Measurements from ENCODE around the gene ZSWIM4. TPM values are rescaled to one million over a fixed set of nuclear protein-coding genes. Genes with fewer than 3 reads are reported as not detected.

ZSWIM4 gene
- total and polyA plus RNA-seq, 2 experiments from 2014 or later: 5.4 to 42.3 TPM

DNA sequence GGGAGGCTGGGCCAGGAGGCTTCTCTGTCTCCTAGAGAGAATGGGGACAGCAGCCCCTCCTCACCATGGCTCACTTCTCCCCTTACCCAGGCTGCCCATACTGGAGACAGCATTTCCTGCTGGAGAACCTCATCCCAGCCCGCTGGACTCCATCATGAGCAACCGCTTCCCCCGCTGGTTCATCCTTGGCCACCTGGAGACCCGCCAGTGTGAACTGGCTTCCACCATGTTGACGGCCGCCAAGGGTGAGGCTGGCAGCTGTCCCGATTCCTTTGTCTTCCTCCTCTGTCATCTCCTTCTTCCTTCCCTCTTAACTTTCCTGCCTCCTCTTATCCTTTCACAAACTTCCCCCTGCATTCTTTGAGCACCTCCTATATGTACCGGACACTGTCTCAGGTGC, 28.0 kb downstream of the ZSWIM4 start:
- Histone ChIP-seq H4K20me1 (replicated peaks; ENCODE audit: insufficient read depth) (peaks cover 12% of the 10 kb centered on the region), H3F3A (replicated peaks; ENCODE audit: low read depth) (peaks cover 14% of the 10 kb centered on the region; the same call in 1 of the 2 replicates), H2AFZ (no peak overlapping the region), H3K9me2 (ENCODE audit: insufficient read depth) (no peaks in the 10 kb centered on the region), H3K36me3 (ENCODE audit: insufficient read depth) (peaks cover 12% of the 10 kb centered on the region; the same call in 1 of the 2 replicates), H3K27me3 (ENCODE audit: insufficient read depth) (no peaks in the 10 kb centered on the region), H3K4me2 (no peak overlapping the region), H3K4me1 (ENCODE audit: insufficient read depth) (no peaks in the 10 kb centered on the region; the same call in 1 of the 2 replicates), H3K4me3 (no peak overlapping the region), H3K27ac (ENCODE audit: low read depth) (no peak overlapping the region), H3K79me2 (replicated peaks; ENCODE audit: insufficient read depth) (no peaks in the 10 kb centered on the region)
- DNase-seq (ENCODE audit: low spot score): no peak
- ATAC-seq: no peak
- H3K27me3 Mint-ChIP-seq (ENCODE audit: insufficient read depth, low read depth, poor library complexity): peaks cover 14% of the 10 kb centered on the region
- no peaks in the 10 kb centered on the region; the same call in 2 of the 3 replicates for H3K9me3 Mint-ChIP-seq
- H3K4me3 Mint-ChIP-seq: no peak overlapping the region
- H3K27ac Mint-ChIP-seq: no peak overlapping the region
- H3K4me1 Mint-ChIP-seq: peaks cover 16% of the 10 kb centered on the region
- TF ChIP-seq STAT1 (IDR thresholded peaks at IDR 0.05; ENCODE audit: unreplicated experiment) (no peak), NANOG (IDR thresholded peaks at IDR 0.05; ENCODE audit: borderline replicate concordance) (no peak), REST (IDR thresholded peaks at IDR 0.05; ENCODE audit: unreplicated experiment) (no peak), ZNF114 (CRISPR knock-in tag; IDR thresholded peaks at IDR 0.05) (no peak), EZH2 (IDR thresholded peaks at IDR 0.05; ENCODE audit: low read depth, unreplicated experiment) (no peak), EZH2phosphoT487 (IDR thresholded peaks at IDR 0.05; ENCODE audit: unreplicated experiment) (no peak)
- peaks cover 57% of the 10 kb centered on the region for H3K36me3 Mint-ChIP-seq (ENCODE audit: low read depth)

GRCh38 chr19:13823901-13824300, 28.7 kb downstream of the ZSWIM4 start:
- Histone ChIP-seq H3F3A (replicated peaks; ENCODE audit: low read depth) (peaks cover 14% of the 10 kb centered on the region; the same call in 1 of the 2 replicates), H3K4me1 (ENCODE audit: insufficient read depth) (no peaks in the 10 kb centered on the region; the same call in 1 of the 2 replicates), H3K4me3 (no peak overlapping the region), H3K79me2 (replicated peaks; ENCODE audit: insufficient read depth) (no peaks in the 10 kb centered on the region), H3K27me3 (ENCODE audit: insufficient read depth) (no peaks in the 10 kb centered on the region), H3K4me2 (no peak overlapping the region), H2AFZ (no peak overlapping the region), H3K36me3 (ENCODE audit: insufficient read depth) (peaks cover 12% of the 10 kb centered on the region; the same call in 1 of the 2 replicates), H3K9me2 (ENCODE audit: insufficient read depth) (no peaks in the 10 kb centered on the region), H4K20me1 (replicated peaks; ENCODE audit: insufficient read depth) (peaks cover 12% of the 10 kb centered on the region), H3K27ac (ENCODE audit: low read depth) (no peak overlapping the region)
- H3K9me3 Mint-ChIP-seq: no peaks in the 10 kb centered on the region; the same call in 2 of the 3 replicates
- H3K27me3 Mint-ChIP-seq (ENCODE audit: insufficient read depth, low read depth, poor library complexity): peaks cover 12% of the 10 kb centered on the region
- ATAC-seq (no peak), DNase-seq (ENCODE audit: low spot score) (no peak)
- H3K36me3 Mint-ChIP-seq (ENCODE audit: low read depth): peaks cover 61% of the 10 kb centered on the region
- no peak overlapping the region for H3K27ac Mint-ChIP-seq
- H3K4me3 Mint-ChIP-seq: no peak overlapping the region
- peaks cover 14% of the 10 kb centered on the region for H3K4me1 Mint-ChIP-seq
- no peak for TF ChIP-seq ZNF462 (CRISPR knock-in tag; IDR thresholded peaks at IDR 0.05)
- TF ChIP-seq NANOG (IDR thresholded peaks at IDR 0.05; ENCODE audit: borderline replicate concordance): no peak
- TF ChIP-seq ZNF331 (CRISPR knock-in tag; IDR thresholded peaks at IDR 0.05; ENCODE audit: low read depth): no peak
- TF ChIP-seq EZH2 (IDR thresholded peaks at IDR 0.05; ENCODE audit: low read depth, unreplicated experiment): no peak
- no peak for TF ChIP-seq JUNB (IDR thresholded peaks at IDR 0.05; ENCODE audit: unreplicated experiment)
- TF ChIP-seq CTCF (conservative IDR thresholded peaks at IDR 0.05; ENCODE audit: low read depth in 2 of 2): no peak

Data from GM23338 (cell line).